ENCODE results near the gene AMER2.

The AMER2 gene

DNA sequence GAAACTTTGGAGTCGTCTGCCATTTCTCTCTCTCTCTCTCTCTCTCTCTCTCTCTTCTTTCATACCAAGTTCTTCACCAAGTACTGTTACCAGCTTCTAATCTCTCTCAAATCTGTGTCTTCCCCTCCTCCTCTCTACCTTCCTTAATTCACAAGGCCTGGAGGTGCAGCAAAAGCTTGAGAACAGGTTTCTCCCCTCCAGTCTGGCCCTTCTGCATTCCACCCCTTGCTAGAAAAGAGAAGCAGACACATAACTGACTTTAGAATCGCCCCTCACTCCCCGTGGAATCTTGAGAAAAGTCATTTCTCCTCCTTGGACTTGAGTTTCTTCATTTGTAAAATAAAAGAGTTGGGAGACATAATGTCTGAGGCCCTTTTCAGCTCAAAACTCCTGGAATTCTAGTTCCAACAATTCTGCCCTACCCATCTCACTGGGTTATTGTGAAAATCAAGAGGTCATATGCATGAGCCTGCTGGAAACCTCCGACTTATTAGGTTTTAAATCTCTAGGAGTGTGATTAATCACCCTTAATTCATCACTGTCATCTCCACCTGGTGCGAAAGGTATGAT is 20.4 kb downstream of the AMER2 start:
- no peak for DNase-seq (ENCODE audit: low read depth)

- DNase-seq (ENCODE audit: low read depth): no peak
These were observed 22.4 kb downstream of the AMER2 start for GRCh38 chr13:25149711-25150110.

- no peak for DNase-seq (ENCODE audit: low read depth)
These were observed 23.7 kb downstream of the AMER2 start for GRCh38 chr13:25148402-25148771.

DNA sequence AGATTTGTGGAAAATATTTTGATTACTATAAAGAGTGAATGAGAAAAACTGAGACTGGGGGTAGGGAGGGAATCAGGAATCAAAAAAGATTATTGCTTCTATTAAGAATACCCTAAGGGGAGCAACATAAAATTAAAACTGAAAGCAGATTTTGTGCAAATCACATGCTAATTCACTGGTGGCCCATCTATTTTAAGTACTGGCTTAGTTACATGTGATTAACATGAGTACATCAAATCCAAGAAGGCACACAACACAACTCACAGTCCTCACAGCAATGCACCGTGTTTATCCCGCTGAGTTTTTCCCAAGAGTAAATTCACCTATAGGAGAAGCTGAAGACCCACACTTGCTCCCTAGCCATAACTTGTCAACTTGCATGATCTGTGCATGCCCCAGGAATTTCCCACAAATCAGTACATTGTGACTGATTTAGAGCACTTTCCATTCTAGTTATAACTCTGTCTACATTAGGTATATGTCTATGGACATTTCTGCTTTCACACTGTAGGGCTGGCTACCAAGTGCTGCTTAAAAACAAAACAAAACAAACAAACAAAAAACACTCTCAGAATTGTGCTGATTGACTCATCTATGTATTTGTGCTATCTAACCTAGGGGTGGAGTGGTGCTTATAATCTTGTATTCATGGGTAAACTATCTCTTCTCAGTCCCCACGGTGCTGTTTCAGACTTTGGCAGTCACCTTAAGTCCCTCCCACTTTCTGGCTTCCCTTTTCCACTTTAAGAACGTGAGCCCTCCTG is 24.3 kb downstream of the AMER2 start:
- no peak for DNase-seq (ENCODE audit: low read depth)

- DNase-seq (ENCODE audit: low read depth): no peak
These were observed 28.4 kb downstream of the AMER2 start for GRCh38 chr13:25143706-25144105.

- no peak for DNase-seq (ENCODE audit: low read depth)
These were observed 31.0 kb downstream of the AMER2 start for GRCh38 chr13:25141042-25141441.

DNA sequence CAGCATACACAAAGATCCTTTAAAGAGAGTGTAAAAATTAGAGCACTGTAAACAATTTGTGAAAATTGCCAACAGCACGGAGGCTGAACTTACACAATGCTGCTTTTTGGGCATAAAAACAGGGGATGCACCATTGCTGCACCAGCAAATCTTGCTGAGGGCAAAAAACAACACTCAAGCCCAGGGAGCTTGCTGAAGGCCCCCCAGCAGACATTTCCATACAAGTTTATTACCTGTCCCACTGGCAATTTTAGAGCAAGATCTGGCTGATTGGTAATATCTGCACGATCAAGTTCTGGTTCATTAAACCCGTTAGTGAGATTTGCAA is 34.3 kb downstream of the AMER2 start:
- no peak for DNase-seq (ENCODE audit: low read depth)

- DNase-seq (ENCODE audit: low read depth): no peak
These were observed 35.0 kb downstream of the AMER2 start for GRCh38 chr13:25136880-25137787.

GRCh38 chr13:25135896-25136295 is 36.2 kb downstream of the AMER2 start:
- no peak for DNase-seq (ENCODE audit: low read depth)

- DNase-seq (ENCODE audit: low read depth): no peak
These were observed 39.2 kb downstream of the AMER2 start for GRCh38 chr13:25132751-25133390.

GRCh38 chr13:25131881-25132420 is 40.1 kb downstream of the AMER2 start:
- no peak for DNase-seq (ENCODE audit: low read depth)

GRCh38 chr13:25130944-25131343 is 41.1 kb downstream of the AMER2 start:
- DNase-seq (ENCODE audit: low read depth): no peak

GRCh38 chr13:25118378-25118905 is 53.6 kb downstream of the AMER2 start:
- DNase-seq (ENCODE audit: low read depth): no peak

DNA sequence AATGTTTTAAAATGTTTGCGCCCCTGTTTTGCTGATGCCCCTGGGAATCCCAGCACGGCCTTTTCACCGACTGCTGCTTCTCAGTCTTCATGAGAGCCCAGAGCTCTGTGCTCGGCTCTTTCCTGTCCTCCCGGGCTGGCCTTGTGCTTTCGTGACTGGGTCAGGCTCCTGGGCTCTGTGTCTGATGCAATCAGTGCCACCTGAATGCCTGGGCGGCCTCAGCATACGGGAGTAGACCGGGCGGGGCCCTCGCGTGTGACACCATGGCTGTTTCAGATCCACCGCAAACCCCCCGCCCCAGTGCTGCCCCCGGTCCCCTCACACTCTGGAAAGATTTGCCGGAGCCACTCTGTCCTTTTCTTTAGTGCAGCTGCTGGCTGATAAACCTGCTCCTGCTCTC is 54.8 kb downstream of the AMER2 start:
- no peak for DNase-seq (ENCODE audit: low read depth)

DNA sequence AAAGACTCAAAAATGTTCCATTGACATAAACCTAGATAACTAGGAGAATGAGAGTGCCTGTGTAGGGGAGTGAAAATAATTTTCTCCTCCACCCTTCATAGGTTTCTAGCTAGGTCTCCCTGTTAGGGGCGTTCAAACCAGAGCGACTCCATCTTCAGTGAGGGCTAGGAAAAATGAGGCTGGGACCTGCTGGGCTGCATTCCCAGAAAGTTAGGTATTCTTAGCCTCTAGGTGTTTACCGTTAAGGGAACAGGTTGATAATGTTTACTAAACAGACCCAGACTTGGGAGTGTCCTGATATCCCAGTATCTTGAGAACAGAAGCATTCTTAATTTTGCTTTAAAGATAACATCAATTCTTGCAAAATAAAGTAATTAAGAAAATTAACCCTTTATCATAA is 56.0 kb downstream of the AMER2 start:
- no peak for DNase-seq (ENCODE audit: low read depth)

DNA sequence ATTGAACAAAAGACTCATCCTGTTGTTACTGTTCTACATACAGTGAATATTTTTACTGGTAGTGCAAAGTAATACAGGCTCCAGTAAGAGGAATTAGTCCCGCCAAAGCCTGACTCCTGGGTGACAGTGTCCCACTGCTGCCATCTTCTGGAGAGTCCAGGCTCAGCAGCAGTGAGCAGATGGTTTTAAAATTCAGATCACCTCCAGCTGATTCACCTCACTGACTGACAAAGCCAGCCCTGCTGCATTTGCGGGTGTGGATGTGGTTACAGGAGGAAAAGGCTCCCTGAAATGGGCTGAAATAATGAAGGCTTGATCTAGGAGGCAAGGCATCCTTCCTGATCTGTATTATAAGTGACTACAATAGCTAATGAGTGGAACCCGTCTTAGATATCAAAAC is 57.9 kb downstream of the AMER2 start:
- peak; percentile 52 for DNase-seq (ENCODE audit: low read depth)

- DNase-seq (ENCODE audit: low read depth): no peak
These were observed 59.3 kb downstream of the AMER2 start for GRCh38 chr13:25112695-25113255.

Measured in stimulated activated CD8-positive, alpha-beta memory T cell treated with anti-CD3 and anti-CD28 coated beads, Interleukin-4, amount 100 ng/mL, for 24 hours (primary cell).